ENCODE results near the gene DDIT4L. TPM values are rescaled to one million over a fixed set of nuclear protein-coding genes. Genes with fewer than 3 reads are reported as not detected.

DDIT4L gene
- total RNA-seq, 1 experiment from 2014 or later, result 4.7 TPM

- peak in 1 of 2 experiments; percentile 15 for DNase-seq
- no peak for TF ChIP-seq CTCF (IDR thresholded peaks at IDR 0.05; ENCODE audit: insufficient read depth in 1 of 2, low read depth in 1 of 2, low read length in 1 of 2, severe bottlenecking in 1 of 2, unreplicated experiment in 1 of 2)
- H3K36me3 Mint-ChIP-seq (ENCODE audit: insufficient read depth, unreplicated experiment), result no peaks in the 10 kb centered on the region
- H3K27me3 Mint-ChIP-seq (ENCODE audit: insufficient read depth, unreplicated experiment), result peaks cover 3% of the 10 kb centered on the region
- Histone ChIP-seq H3K4me3 (ENCODE audit: low read depth, low read length) (peak overlapping the region; percentile 45), H3K4me1 (no peaks in the 10 kb centered on the region), H3K36me3 (ENCODE audit: control insufficient read depth, insufficient read depth, low read length) (no peaks in the 10 kb centered on the region), H3K27me3 (replicated peaks; ENCODE audit: control insufficient read depth, insufficient read depth, low read length) (no peaks in the 10 kb centered on the region), H3K9me3 (no peaks in the 10 kb centered on the region)
- H3K4me3 Mint-ChIP-seq (ENCODE audit: unreplicated experiment), result peak overlapping the region; percentile 83
- ChIA-PET POLR2A (no interaction called here), CTCF (no interaction called here)
- intact Hi-C loops (cut with micrococcal nuclease; ENCODE audit: unreplicated experiment), result loop anchor here (5.0 kb wide), 1 partner anchor 99 kb away; no protein-coding TSS in a partner anchor
- no peak overlapping the region for H3K27ac Mint-ChIP-seq (ENCODE audit: unreplicated experiment)
- peaks cover 6% of the 10 kb centered on the region for H3K4me1 Mint-ChIP-seq (ENCODE audit: low read depth, unreplicated experiment)
- no TSS peak for BruUV-seq (replicated peaks)
- no peaks in the 10 kb centered on the region for H3K9me3 Mint-ChIP-seq (ENCODE audit: unreplicated experiment)
Observed at GRCh38 chr4:100190643-100191600, 654 bp upstream of the DDIT4L start.

- Mint-ChIP-seq H3K4me1 (ENCODE audit: low read depth, unreplicated experiment) (peaks cover 6% of the 10 kb centered on the region), H3K27ac (ENCODE audit: unreplicated experiment) (no peak overlapping the region), H3K36me3 (ENCODE audit: insufficient read depth, unreplicated experiment) (no peaks in the 10 kb centered on the region), H3K27me3 (ENCODE audit: insufficient read depth, unreplicated experiment) (peaks cover 3% of the 10 kb centered on the region), H3K9me3 (ENCODE audit: unreplicated experiment) (no peaks in the 10 kb centered on the region), H3K4me3 (ENCODE audit: unreplicated experiment) (peak overlapping the region; percentile 83)
- no peak for DNase-seq
- no peaks in the 10 kb centered on the region for H3K36me3 ChIP-seq (ENCODE audit: control insufficient read depth, insufficient read depth, low read length)
- no peaks in the 10 kb centered on the region for H3K4me1 ChIP-seq
- intact Hi-C loops (cut with micrococcal nuclease; ENCODE audit: unreplicated experiment), result no loop called here
- ChIA-PET CTCF (no interaction called here), POLR2A (no interaction called here)
- no TSS peak for BruUV-seq (replicated peaks)
- no peaks in the 10 kb centered on the region for H3K27me3 ChIP-seq (replicated peaks; ENCODE audit: control insufficient read depth, insufficient read depth, low read length)
- TF ChIP-seq CTCF (IDR thresholded peaks at IDR 0.05; ENCODE audit: insufficient read depth in 1 of 2, low read depth in 1 of 2, low read length in 1 of 2, severe bottlenecking in 1 of 2, unreplicated experiment in 1 of 2), result no peak
- H3K9me3 ChIP-seq, result no peaks in the 10 kb centered on the region
- H3K4me3 ChIP-seq (ENCODE audit: low read depth, low read length), result no peak overlapping the region
Observed at GRCh38 chr4:100188829-100189228, 1.4 kb downstream of the DDIT4L start.

- no peaks in the 10 kb centered on the region for H3K27me3 ChIP-seq (replicated peaks; ENCODE audit: control insufficient read depth, insufficient read depth, low read length)
- CTCF ChIA-PET, result no interaction called here
- Mint-ChIP-seq H3K4me3 (ENCODE audit: unreplicated experiment) (no peak overlapping the region), H3K36me3 (ENCODE audit: insufficient read depth, unreplicated experiment) (no peaks in the 10 kb centered on the region), H3K27me3 (ENCODE audit: insufficient read depth, unreplicated experiment) (peaks cover 3% of the 10 kb centered on the region), H3K27ac (ENCODE audit: unreplicated experiment) (no peak overlapping the region), H3K9me3 (ENCODE audit: unreplicated experiment) (no peaks in the 10 kb centered on the region), H3K4me1 (ENCODE audit: low read depth, unreplicated experiment) (peaks cover 6% of the 10 kb centered on the region)
- POLR2A ChIA-PET, result no interaction called here
- no peak for DNase-seq
- no peaks in the 10 kb centered on the region for H3K36me3 ChIP-seq (ENCODE audit: control insufficient read depth, insufficient read depth, low read length)
- no peaks in the 10 kb centered on the region for H3K9me3 ChIP-seq
- H3K4me1 ChIP-seq, result no peaks in the 10 kb centered on the region
- TF ChIP-seq CTCF (IDR thresholded peaks at IDR 0.05; ENCODE audit: insufficient read depth in 1 of 2, low read depth in 1 of 2, low read length in 1 of 2, severe bottlenecking in 1 of 2, unreplicated experiment in 1 of 2), result no peak
- intact Hi-C loops (cut with micrococcal nuclease; ENCODE audit: unreplicated experiment), result no loop called here
- H3K4me3 ChIP-seq (ENCODE audit: low read depth, low read length), result no peak overlapping the region
- no TSS peak for BruUV-seq (replicated peaks)
Observed at GRCh38 chr4:100187781-100188180, 2.5 kb downstream of the DDIT4L start.
